Vagina (tissue), 2 donors: ENCODE data around the gene TEKT5. TPM values are rescaled to one million over a fixed set of nuclear protein-coding genes. Genes with fewer than 3 reads are reported as not detected.
A peak's percentile ranks its signal among the peaks of the same experiment; 100 is the strongest.

ENCODE experiments used
- DNase-seq, 2 donors: peaks; one replicate each; pipeline ENCODE4 v3.0.0-alpha.2; 2017; ENCODE audit errors: extremely low spot score in 2 of 2
- H3K27ac ChIP-seq: fragments of 200-600 bp; sonication (generic); one replicate; pipeline ENCODE4 v1.5.1; 2019
- H3K27me3 ChIP-seq: fragments of 200-600 bp; sonication (generic); one replicate; pipeline ENCODE4 v1.5.1; 2019
- H3K36me3 ChIP-seq, 2 donors: fragments of 200-600 bp; sonication (generic); one replicate each; pipeline ENCODE4 v1.5.1; 2017 to 2019
- H3K4me1 ChIP-seq: fragments of 200-600 bp; sonication (generic); one replicate; pipeline ENCODE4 v1.5.1; 2019
- H3K4me3 ChIP-seq, 2 donors: fragments of 200-600 bp; sonication (generic); 1 replicate in 1 of 2; 2 replicates in 1 of 2; pipeline ENCODE4 v1.5.1; 2016 to 2019
- H3K9me3 ChIP-seq: fragments of 200-600 bp; sonication (generic); one replicate; pipeline ENCODE4 v1.5.1; 2019
- POLR2A ChIP-seq, 2 donors: fragments of 450-650 bp; IDR thresholded peaks; one replicate each; pipeline ENCODE4 v1.6.1; 2017; ENCODE audit warnings: antibody characterized with exemption in 2 of 2, mild to moderate bottlenecking in 2 of 2, moderate library complexity in 2 of 2
- POLR2AphosphoS5 ChIP-seq, 2 donors: sonication (generic); formaldehyde crosslinking; IDR thresholded peaks; one replicate each; pipeline ENCODE4 v1.9.0; 2017; ENCODE audit warnings: antibody characterized with exemption in 2 of 2, mild to moderate bottlenecking in 2 of 2, low read depth in 1 of 2; ENCODE audit not compliant: insufficient read depth in 1 of 2
- intact Hi-C: fragments of 100-400 bp; cut with DNase I; formaldehyde crosslinking; loops from one replicate; pipeline ENCODE4 v1.15.1; 2023
- total RNA-seq: library from RNA; depleted of rRNA; stranded (reverse); fragments of >200 nt; gene quantifications from one replicate; pipeline ENCODE4 v1.2.3, GENCODE V29; 2016
- TF ChIP-seq, protein P1 (sequence below), 3 experiments: fragments of 450-650 bp in 2 of 3; fragments of 200-600 bp in 1 of 3; sonication (generic) in 1 of 3; IDR thresholded peaks; one replicate each; pipeline ENCODE4 v1.5.1; 2017 to 2019; ENCODE audit warnings: antibody characterized with exemption in 3 of 3, mild to moderate bottlenecking in 2 of 3, moderate library complexity in 2 of 3

TEKT5 gene
- total RNA-seq, 1 donor from 2014 or later, result not detected

DNA sequence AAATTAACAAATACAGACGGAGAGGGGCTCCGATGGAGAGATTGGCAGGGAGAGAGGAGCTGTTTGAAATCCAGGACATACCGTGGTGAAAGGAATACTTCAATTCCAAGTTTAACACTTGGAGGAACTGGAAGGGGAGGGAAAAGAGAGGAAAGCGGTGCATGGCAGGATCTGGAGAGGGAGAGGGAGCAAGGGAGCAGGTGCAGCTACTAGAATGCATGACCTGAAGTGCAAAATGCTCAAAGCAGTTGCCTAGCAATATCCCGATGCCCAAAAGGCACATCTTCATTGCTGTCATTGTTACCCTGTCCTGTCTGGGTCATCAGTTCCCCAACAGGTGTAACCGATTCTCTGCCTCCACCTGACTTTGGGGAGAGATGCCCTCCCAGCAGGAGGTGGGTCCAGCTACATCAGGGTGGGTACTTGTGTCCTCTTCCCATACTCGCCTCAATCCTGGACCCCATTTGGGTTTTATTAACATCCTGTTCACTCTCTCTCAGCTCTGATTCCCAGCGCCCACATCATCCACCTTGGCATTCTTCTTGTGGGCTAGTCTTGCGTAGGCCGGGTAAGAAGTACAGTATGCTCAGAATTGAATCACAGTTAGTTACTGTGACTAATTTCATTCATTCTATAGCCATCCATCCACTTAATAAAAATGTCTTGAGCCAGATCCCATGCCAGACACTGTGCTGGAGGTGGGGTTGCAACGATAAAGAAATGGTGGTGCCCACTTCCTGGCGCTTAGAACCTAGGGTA is 76.9 kb downstream of the TEKT5 start:
- no peaks in the 10 kb centered on the region for H3K36me3 ChIP-seq
- H3K4me3 ChIP-seq, result no peak overlapping the region
- H3K27ac ChIP-seq, result no peak overlapping the region
- intact Hi-C loops, result no loop called here
- no peaks in the 10 kb centered on the region for H3K9me3 ChIP-seq
- peaks cover 38% of the 10 kb centered on the region for H3K4me1 ChIP-seq
- TF ChIP-seq, protein P1, sequence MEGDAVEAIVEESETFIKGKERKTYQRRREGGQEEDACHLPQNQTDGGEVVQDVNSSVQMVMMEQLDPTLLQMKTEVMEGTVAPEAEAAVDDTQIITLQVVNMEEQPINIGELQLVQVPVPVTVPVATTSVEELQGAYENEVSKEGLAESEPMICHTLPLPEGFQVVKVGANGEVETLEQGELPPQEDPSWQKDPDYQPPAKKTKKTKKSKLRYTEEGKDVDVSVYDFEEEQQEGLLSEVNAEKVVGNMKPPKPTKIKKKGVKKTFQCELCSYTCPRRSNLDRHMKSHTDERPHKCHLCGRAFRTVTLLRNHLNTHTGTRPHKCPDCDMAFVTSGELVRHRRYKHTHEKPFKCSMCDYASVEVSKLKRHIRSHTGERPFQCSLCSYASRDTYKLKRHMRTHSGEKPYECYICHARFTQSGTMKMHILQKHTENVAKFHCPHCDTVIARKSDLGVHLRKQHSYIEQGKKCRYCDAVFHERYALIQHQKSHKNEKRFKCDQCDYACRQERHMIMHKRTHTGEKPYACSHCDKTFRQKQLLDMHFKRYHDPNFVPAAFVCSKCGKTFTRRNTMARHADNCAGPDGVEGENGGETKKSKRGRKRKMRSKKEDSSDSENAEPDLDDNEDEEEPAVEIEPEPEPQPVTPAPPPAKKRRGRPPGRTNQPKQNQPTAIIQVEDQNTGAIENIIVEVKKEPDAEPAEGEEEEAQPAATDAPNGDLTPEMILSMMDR (IDR thresholded peaks at IDR 0.05), result no peak
- TF ChIP-seq POLR2AphosphoS5 (IDR thresholded peaks at IDR 0.05; ENCODE audit: insufficient read depth in 1 of 2, low read depth in 1 of 2), result no peak
- TF ChIP-seq POLR2A (IDR thresholded peaks at IDR 0.05), result no peak
- H3K27me3 ChIP-seq, result no peaks in the 10 kb centered on the region
- no peak for DNase-seq

DNA sequence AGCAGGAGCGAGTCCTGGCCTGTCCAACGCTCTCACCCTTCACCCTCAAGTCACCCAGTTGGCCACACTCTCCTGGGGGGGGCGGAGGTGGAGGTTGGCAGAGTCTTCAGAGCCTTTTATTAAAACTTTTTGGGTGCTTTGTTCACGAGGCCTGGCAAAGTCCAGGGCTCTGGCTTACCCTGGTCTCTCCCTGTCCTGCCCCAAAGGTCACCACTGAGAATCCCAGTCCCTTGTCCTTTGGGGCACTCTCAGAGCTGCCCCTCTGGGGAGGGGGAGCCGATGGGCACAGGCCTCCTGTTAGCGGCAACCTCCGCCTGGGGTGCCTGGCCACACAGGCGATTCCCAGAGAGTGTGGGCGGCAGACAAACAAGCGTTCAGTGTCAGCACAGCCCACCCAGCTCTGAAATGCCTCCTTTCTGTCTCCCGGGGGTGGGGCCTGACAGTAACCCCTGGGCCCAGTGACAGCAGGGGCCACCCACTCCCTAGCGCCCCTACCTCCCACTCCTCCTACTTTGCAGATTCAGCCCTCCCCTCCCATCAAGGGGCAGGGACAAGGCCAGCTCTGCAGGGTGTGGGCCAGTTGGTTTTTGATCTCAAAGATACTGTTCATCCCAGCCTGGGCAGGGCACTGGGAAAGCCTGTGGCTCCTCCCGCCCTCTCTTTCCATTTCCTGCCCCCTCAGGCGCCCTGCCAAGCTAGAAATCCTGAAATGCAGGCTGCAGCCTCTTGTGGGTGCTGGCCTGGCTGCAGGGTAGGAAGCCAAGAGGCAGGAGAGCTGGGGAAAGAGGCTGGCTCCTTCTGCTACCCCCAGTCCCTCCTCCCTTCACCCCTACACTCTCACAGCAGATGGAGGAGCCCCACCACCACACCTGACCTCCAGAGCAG is 77.7 kb downstream of the TEKT5 start:
- DNase-seq, result no peak
- Histone ChIP-seq H3K4me3 (no peak overlapping the region), H3K36me3 (no peaks in the 10 kb centered on the region), H3K9me3 (no peaks in the 10 kb centered on the region), H3K27ac (peak overlapping the region; percentile 70), H3K4me1 (peaks cover 38% of the 10 kb centered on the region), H3K27me3 (no peaks in the 10 kb centered on the region)
- TF ChIP-seq, protein P1 (IDR thresholded peaks at IDR 0.05), result no peak
- TF ChIP-seq POLR2AphosphoS5 (IDR thresholded peaks at IDR 0.05; ENCODE audit: insufficient read depth in 1 of 2, low read depth in 1 of 2) (peak; percentile 22 to 47), POLR2A (IDR thresholded peaks at IDR 0.05) (no peak)
- intact Hi-C loops, result no loop called here

DNA sequence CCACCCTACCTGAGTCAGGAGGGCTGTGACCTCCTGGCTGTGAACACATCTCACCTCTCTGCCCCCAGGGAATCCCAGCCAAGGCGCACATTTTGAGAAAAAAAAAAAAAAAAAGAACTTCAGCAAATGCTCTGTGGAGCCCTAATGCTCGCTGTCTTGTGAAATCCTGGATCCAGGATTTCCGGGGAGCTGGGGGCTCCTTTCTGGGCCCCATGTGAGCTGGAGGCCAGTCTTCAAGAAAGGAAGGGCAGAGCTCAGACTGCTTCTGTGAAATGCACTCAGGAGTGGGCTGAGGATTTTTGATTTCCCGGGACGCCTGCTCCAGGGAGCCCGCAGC is 78.3 kb downstream of the TEKT5 start:
- Histone ChIP-seq H3K4me1 (peaks cover 38% of the 10 kb centered on the region), H3K36me3 (no peaks in the 10 kb centered on the region), H3K4me3 (no peak overlapping the region), H3K27ac (peak overlapping the region; percentile 70), H3K9me3 (no peaks in the 10 kb centered on the region), H3K27me3 (no peaks in the 10 kb centered on the region)
- TF ChIP-seq POLR2A (IDR thresholded peaks at IDR 0.05) (no peak), POLR2AphosphoS5 (IDR thresholded peaks at IDR 0.05; ENCODE audit: insufficient read depth in 1 of 2, low read depth in 1 of 2) (no peak)
- TF ChIP-seq, protein P1 (IDR thresholded peaks at IDR 0.05), result no peak
- DNase-seq, result no peak
- intact Hi-C loops, result no loop called here

DNA sequence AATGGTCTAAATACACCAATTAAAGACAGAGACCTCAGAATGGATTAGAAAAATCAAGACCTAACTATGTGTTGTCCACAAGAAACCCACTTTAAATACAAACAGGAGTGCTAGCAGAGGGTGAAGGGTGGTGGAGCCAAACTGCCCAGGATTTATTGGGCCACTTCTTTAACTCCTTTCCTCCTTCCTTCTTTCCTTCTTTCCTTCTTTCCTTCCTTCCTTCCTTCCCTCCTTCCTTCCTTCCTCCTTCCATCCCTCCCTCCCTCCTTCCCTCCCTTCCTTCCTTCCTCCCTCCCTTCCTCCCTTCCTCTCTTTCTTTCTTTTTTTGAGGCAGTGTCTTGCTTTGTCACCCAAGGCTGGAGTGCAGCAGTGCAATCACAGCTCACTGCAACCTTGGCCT is 80.0 kb downstream of the TEKT5 start:
- Histone ChIP-seq H3K27ac (no peak overlapping the region), H3K4me1 (peaks cover 35% of the 10 kb centered on the region), H3K4me3 (no peak overlapping the region), H3K27me3 (no peaks in the 10 kb centered on the region), H3K36me3 (no peaks in the 10 kb centered on the region), H3K9me3 (no peaks in the 10 kb centered on the region)
- no peak for DNase-seq
- intact Hi-C loops, result no loop called here
- TF ChIP-seq, protein P1 (IDR thresholded peaks at IDR 0.05), result no peak
- TF ChIP-seq POLR2AphosphoS5 (IDR thresholded peaks at IDR 0.05; ENCODE audit: insufficient read depth in 1 of 2, low read depth in 1 of 2) (no peak), POLR2A (IDR thresholded peaks at IDR 0.05) (no peak)
